Astrocyte (in vitro differentiated cells and primary cell): ENCODE measurements around the gene ITPR2.

ENCODE experiments used
- EZH2 ChIP-seq: IDR thresholded peaks from 2 replicates; pipeline ENCODE4 v1.6.1; 2012; ENCODE audit warnings: mild to moderate bottlenecking, low read length, inconsistent platforms; ENCODE audit not compliant: insufficient read depth
- TF ChIP-seq, protein P1 (sequence below): IDR thresholded peaks from 2 replicates; pipeline ENCODE4 v1.5.1; 2011; ENCODE audit warnings: low read depth, mild to moderate bottlenecking, inconsistent platforms, low read length, moderate library complexity; ENCODE audit not compliant: insufficient read depth

DNA sequence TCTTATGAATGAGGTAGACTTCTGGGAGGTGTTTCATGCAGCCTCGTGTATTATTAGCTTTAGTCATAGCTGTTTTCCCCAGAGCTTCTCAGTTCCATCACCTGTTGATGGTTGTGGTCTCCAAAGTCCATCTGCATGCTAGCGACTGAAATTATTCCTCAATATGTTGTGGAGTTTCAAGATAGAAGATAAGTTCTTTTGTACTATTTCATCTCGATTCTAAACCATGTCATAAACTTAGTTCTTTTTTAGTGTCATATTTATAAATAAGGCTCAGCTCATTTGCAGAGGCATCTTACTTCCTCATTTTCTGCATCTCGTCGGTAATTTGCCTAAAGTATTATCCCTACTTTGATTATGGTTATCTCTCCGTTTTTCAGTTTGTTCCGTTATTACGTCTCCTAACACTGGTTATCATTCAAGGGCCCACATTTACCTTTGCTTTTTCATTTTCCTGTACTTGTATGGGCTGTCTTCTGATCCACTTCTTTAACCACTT, 119.1 kb downstream of the ITPR2 start:
- no peak for TF ChIP-seq EZH2
- TF ChIP-seq, protein P1, sequence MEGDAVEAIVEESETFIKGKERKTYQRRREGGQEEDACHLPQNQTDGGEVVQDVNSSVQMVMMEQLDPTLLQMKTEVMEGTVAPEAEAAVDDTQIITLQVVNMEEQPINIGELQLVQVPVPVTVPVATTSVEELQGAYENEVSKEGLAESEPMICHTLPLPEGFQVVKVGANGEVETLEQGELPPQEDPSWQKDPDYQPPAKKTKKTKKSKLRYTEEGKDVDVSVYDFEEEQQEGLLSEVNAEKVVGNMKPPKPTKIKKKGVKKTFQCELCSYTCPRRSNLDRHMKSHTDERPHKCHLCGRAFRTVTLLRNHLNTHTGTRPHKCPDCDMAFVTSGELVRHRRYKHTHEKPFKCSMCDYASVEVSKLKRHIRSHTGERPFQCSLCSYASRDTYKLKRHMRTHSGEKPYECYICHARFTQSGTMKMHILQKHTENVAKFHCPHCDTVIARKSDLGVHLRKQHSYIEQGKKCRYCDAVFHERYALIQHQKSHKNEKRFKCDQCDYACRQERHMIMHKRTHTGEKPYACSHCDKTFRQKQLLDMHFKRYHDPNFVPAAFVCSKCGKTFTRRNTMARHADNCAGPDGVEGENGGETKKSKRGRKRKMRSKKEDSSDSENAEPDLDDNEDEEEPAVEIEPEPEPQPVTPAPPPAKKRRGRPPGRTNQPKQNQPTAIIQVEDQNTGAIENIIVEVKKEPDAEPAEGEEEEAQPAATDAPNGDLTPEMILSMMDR, result no peak
